Measurements from ENCODE around the gene CAMK2D.

The CAMK2D gene

DNA sequence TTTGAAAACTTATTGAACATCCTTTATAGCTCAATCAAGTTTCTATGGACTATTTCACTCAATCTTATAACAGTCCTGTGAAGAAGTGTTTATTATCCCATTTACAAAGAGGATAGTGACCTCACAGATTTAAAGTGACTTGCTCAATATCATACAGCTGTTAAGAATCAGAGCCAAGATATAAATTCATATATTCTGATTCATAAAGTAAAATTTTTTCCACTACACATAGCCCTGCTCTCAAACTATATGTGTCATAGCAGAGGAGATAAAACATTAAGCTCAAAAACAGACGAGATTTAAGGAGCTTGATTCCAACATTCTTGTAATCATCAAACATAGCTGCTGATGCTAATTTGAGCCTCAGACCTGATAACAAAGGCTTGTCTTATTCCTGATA is 226.8 kb downstream of the CAMK2D start:
- in situ Hi-C loops (cut with HindIII; ENCODE audit: low sequenced_read_pairs), result no loop called here

DNA sequence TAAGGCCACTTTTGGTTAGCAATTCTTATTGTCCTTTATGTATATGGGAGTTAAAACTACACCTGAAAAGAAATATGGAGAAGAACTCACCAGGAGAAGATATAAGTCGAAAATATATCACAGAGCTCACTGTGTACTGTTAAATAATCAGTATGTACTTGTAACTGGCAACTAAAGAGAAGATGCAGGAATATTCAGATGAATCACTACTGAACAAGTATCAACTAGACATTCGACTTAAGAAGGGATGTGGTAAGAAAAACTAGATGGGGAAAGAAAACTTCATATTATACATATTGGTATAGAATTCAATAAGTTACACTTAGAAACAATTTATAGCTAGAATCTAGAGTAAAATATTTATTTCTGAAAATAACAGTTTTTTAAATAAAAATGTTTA is 230.0 kb downstream of the CAMK2D start:
- in situ Hi-C loops (cut with HindIII; ENCODE audit: low sequenced_read_pairs), result no loop called here

DNA sequence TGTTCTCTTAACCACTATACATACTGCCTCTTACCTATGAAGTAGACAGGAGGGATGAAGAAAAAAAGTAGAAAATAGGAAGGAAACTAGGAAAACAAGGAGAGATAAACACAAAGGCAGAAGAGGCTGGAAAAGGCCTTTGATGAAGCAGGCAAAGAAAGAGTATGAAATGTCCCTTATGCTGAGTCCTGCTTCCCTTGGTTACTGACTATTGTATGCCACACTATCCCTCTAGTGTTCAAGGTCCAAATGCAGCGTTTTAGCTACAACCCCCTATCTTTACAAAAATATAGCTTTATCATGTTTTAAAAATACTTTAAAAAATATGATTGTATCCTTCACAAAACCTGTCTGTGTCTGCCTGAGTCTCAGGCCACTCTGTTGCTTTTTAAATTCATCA is 233.1 kb downstream of the CAMK2D start:
- in situ Hi-C loops (cut with HindIII; ENCODE audit: low sequenced_read_pairs), result no loop called here

DNA sequence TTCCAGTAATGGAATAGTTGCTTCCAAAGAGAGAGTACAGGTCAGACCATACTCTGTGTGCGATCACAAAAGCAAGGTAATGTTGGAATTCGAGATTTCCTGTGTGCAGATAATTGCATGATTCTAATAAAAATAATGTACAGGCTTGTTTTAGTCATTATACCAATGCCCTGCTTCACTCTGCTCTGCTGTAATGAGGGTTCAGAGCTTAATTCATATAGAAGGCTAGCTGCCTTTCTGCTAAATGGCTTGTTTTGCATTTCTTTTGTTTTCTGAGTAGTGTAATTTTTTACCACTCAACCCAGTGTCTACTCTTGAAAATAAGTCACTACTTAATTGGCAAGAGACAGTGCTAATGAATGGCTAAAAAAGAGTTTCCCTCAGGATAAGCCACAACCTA is 236.0 kb downstream of the CAMK2D start:
- in situ Hi-C loops (cut with HindIII; ENCODE audit: low sequenced_read_pairs), result no loop called here

DNA sequence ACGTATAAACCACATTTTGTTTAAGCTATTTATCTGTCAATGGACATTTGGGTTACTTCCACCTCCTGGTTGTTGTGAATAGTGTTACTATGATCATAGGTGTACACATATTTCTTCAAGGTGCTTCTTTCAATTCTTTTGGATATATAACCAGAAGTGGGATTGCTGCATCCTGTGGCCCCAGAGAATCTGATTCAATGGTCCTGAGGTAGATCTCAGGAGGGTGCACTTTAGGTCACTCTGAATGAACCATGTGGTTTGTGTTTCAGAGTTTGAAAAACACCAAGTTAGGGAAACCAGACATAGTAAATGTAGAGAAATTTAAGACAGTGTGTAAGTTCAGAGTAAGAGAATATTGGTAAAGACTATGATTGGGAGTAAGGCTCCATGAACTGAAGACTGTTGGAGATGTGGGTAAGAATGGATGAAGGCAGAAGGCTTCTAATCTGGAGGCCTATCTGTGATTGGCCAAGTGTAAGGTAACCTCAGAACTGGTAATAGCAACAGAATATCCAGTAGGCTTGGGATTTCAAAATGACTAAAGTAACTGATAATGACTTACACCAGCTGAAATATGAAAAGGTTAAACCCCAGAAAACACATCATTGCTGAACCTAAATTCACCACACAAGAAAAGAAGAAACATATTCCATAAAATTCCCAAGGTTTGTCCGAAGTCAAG is 236.9 kb downstream of the CAMK2D start:
- in situ Hi-C loops (cut with HindIII; ENCODE audit: low sequenced_read_pairs), result no loop called here

DNA sequence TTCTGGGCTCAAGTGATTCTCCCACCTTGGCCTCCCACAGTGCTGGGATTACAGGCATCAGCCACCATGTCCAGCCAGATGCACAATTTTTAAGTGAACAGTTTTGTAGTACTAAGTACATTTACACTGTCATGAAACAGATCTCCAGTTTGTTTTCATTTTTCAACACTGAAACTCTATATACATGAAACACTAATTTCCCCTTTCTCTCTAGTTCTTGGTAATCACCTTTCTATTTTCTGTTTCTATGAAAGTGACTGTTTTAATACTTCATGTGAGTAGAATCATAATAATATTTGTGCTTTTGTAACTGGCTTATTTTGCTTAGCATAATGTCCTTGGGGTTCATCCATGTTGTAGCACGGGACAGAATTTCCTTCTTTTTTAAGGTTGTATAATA is 237.4 kb downstream of the CAMK2D start:
- in situ Hi-C loops (cut with HindIII; ENCODE audit: low sequenced_read_pairs), result no loop called here

DNA sequence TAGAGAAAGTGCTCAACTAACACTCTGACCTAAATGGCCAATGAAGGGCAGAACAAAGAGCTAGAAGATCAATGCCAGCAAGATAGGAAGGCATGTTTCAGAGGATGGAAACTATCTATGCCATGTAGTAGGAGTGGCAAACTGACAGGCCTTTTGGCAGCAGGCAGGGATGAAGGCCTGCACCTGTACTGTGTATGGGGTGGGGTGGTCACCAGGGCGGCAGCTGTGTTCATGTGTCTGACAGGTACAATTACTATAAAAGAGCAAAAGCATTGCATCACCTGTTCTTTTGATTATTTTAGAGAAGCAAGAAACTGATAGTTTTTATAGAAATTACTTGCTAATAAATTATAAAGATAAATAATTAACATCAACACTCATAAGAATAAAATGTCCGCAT is 239.1 kb downstream of the CAMK2D start:
- in situ Hi-C loops (cut with HindIII; ENCODE audit: low sequenced_read_pairs), result no loop called here

DNA sequence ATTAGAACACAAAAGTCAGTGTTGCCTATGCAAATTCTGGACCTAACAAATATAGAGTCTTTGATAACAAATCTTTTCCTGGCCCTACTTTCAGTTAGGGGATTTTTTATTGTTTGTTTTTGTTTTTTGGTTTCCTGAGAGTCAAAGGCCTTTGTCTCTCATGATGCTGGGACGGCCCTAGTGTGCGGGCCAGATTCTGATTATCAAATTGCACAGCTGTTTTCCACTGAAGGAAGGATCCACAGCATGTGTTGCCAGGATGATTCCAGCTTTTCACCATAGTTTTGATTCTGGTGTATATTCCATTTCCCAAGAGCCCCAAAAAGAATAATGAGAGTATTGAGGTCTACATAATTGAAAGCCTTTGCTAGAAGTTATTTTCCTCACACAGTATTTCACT is 248.2 kb downstream of the CAMK2D start:
- in situ Hi-C loops (cut with HindIII; ENCODE audit: low sequenced_read_pairs), result no loop called here

DNA sequence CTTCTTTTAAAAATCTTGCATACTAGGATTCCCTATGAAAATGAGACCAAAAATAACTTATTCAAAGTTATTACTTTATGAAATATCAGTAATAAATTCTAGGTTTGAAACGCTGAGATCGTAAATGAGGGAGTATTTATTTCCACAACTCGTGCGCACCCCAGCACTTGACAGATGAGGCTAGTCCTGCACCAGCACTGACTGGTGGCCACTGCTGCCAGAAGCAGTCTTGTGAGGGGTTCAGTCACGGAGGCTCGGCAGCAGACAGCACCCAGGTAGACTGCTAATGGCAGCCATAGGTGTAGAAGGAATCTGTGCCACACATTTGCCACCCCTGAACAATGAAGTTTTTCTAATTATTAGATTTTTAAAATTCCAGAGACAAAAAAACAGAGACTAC is 248.7 kb downstream of the CAMK2D start:
- in situ Hi-C loops (cut with HindIII; ENCODE audit: low sequenced_read_pairs), result no loop called here

DNA sequence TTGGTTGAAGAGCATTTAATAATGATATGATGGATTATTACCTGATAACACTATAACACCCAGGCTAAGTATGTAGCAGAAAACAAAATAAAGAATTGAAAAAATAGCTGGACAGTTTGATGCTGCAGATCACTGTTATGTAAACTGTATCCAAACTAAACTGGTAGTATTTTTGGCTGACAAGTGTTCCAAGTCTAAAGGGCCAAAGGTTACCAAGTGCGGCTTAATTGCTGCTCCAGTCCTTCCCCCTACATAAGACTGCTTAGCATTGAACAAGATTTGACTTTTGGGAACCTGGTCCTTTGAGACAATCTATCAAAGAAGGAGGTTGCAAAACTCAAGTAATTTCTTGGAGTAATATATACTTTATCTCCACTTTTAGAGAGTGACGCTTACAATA is 249.6 kb downstream of the CAMK2D start:
- in situ Hi-C loops (cut with HindIII; ENCODE audit: low sequenced_read_pairs), result no loop called here

DNA sequence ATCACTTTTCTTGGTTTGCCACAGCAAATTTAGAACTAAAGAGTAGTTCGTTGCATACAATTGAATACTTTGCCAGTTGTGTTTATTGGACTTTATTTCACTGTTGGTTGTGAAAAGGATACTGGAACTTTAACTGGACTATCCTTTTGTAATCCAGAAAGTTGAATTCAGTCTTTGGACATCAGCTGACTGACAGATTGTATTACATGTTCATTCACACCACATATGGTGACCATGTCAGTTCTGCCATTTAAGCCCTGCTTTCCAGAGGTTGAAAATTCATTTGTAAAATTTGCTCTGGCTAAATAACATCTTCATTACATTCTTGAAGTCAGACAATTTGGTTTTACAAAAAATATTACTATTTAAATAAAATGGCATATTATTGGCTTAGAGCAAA is 251.7 kb downstream of the CAMK2D start:
- in situ Hi-C loops (cut with HindIII; ENCODE audit: low sequenced_read_pairs), result no loop called here

DNA sequence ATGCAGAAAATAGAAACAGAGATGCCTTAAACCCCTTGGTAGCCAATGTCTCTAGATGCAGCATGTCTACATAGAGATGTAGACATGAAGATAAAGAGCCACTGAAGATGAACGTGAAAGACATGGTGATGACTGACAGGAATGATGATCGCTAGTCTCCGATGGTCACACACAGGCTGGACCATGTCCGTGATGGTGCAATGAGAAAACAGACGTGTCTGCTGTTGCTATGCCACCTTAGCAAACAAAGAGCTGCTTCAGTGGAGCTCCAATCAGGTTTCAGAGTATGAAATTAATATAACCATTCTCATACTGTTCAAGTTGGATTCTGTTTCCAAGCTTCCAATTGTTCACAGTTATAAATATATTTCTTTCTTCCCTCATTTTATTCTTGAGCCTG is 256.5 kb downstream of the CAMK2D start:
- in situ Hi-C loops (cut with HindIII; ENCODE audit: low sequenced_read_pairs), result no loop called here

DNA sequence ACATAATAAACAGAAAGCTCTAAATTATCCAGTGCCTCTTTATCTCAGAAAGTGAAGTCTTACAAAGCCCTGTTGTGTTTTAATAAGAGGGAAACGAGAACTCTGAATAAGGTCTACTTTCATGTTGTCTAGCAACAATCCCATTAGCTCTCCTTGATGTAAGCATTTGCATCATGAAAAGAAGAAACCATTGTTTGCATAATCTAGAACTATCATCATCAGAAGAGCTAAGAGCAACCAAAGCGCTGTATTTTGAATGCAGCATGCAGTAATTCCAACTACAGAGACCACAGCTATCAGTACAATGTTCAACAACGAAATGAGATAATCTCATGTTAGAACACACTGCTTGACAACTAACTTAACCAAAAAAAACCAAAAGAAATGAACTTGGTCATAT is 257.1 kb downstream of the CAMK2D start:
- in situ Hi-C loops (cut with HindIII; ENCODE audit: low sequenced_read_pairs), result no loop called here

DNA sequence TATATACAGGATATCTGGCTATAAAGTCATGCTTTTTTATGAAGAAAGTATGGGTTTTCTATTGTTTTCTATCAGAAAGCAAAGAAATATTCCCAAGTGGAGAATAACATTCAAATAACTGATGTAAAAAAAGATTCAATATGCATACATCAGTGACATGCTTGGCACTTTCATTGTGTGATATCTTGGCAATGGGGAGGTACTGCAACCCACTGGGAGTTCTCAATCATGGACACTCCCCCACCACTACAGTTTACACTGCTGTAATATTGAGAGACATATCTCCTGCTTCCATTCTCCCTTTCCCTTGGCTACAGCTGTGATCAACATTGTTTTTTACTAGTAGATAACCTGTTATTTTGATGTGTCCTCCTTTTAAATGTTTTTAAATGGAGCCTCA is 257.8 kb downstream of the CAMK2D start:
- in situ Hi-C loops (cut with HindIII; ENCODE audit: low sequenced_read_pairs), result no loop called here

DNA sequence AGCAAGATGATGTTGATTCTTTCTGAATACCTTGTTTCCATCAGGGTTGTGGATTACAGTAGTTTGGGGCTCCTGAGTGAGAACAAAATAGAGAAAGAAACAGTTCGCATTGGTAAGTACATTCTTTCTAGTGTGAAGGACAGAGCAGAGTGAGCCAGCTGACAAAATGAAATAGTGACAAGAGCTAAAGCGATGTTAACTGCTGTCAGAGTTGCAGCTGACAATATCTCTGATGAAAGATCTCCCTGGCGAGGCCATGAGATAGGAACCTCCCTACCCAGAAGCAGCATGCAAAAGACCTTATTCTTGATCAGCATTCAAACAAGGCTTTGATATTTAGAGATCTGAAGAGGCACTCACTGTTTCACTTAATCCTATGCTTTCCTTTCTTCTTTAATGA is 258.6 kb downstream of the CAMK2D start:
- in situ Hi-C loops (cut with HindIII; ENCODE audit: low sequenced_read_pairs), result no loop called here

DNA sequence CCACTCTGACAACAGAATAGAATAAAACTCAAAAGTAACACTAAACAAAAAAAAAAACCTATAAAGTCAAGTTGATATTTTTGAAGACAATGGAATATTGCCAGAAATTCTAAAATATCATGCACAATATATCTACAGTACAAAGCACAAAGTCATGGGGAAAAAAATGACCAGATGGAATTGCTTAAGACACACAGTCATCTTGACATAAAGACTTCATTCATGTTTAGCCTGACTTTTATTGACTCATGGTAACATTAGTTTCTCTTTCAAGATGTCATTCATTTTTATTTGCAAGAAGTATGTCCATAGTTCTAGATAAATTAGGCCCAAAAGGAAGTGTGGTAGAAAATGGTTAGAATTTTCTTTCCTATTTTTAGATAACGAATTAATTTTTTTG is 259.1 kb downstream of the CAMK2D start:
- in situ Hi-C loops (cut with HindIII; ENCODE audit: low sequenced_read_pairs), result no loop called here

DNA sequence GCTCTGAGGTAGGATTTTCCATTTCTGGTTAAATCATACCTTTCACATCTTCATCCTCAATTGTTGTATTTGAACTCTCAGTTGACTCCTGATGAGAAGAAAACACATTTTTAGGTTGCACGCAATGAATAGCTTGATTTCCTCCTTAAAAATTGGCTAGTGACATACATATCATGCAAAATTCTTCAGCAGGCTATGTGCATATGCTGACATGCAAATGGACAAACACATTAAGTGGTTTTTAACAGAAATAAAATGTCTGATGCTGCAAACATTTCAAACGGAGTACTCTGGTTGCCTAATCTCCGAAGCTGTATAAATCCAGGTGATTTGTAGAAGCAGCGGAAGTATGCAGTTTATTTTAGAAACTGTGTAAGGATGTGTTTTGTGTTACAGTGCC is 261.1 kb downstream of the CAMK2D start:
- in situ Hi-C loops (cut with HindIII; ENCODE audit: low sequenced_read_pairs), result no loop called here

DNA sequence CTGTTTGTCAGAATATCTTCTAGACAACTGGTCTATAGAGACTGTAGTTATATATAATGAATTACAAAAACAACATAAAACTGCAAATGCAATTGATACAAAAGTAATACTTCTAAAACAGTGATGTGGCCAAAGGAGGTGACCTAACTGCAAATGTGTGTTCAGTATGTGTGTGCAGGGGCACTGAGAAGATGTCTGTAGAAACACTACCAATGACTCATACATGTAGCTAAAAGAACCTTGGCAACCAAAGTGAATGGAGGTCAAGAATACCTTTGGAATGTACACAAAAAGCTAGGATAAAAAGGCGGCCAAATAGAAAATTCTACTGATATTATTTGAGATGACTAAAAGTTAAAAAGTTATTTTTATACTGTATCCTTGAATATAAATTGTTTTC is 261.8 kb downstream of the CAMK2D start:
- in situ Hi-C loops (cut with HindIII; ENCODE audit: low sequenced_read_pairs), result no loop called here

DNA sequence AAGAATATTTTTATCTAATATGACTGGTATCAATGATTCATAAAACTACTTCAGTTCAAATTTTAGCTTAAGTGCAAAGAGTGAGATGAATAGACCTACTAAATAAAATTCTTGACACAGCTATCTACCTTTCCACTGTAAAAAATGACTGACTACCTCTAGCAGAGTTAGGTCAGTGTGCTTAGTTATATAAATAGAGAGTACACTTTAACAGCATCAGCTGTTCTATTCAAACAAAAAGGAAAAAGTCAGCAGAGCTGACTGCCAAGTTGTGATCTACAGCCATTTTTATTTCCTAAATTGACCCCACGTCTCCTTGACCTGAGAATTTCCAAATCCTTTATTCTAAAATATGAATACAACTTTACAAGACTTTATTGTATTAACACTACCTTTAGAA is 262.4 kb downstream of the CAMK2D start:
- in situ Hi-C loops (cut with HindIII; ENCODE audit: low sequenced_read_pairs), result no loop called here

DNA sequence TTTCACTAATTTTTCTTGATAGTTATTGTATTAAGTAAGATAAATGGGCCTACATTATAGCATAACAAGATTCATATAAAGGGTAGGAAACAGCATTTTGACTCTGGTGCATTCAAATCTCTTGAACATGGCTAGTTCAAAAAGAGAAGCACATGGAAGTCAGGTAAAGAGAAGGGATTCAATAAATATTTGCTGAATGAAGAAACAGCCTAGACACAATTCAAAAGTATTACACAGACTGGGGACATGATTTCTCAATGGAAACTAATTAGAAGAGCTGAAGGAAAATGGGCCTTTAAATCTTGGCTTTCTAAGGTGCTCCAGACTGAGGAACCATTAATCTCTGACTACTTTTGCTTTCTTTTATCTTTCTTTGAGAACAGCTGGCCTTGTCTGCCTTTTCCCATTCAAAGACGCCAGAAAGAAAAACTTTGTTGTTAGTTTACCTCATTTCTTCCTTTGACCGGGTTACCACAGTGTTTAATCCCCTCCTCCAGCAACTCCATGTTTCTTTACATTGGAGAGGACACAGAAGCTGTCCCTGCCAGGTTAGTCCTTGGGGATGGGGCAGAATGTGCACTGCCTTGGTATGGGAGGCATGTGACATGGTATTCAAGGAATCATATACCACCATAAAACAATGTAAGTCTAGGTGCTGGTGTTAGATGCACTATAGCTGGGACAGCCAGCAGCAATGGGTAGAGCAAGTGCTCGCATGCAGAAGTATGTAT is 264.2 kb downstream of the CAMK2D start:
- in situ Hi-C loops (cut with HindIII; ENCODE audit: low sequenced_read_pairs), result no loop called here

DNA sequence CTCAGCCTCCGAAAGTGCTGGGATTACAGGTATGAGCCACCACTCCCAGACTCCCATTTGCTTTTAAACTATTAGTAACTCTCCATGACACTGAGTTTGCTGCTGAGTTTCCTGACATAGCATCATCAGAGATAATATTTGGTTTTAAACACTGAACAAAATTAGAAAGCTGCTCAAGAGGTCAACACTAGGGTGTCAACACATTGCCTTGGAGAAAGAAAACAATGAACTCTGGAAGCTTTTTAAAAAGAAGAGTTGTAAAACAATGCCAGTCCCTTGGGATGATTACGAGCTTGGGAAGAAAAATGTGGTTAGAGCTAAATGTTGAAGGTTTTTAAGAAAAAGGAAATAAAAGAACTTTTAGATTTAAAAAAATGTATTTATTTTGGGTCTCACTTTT is 264.8 kb downstream of the CAMK2D start:
- in situ Hi-C loops (cut with HindIII; ENCODE audit: low sequenced_read_pairs), result no loop called here

DNA sequence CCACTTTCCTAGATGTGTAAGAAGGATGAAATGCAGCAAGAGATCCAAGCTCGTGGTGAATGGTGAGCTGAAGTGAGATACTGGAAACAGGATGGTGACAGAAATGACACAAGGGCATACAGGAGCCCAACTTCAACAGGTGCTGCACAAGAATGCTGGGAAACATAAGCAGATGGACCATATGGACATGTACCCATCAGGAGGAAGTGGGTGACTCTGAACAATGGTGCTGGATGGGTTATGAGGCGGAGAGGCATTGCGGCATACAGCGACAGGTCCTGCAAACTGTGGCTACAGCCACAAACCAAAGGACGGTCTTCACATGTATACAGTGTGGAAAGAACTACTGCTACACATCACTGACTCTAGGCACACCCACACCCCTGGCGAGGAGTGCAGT is 265.7 kb downstream of the CAMK2D start:
- in situ Hi-C loops (cut with HindIII; ENCODE audit: low sequenced_read_pairs), result no loop called here

DNA sequence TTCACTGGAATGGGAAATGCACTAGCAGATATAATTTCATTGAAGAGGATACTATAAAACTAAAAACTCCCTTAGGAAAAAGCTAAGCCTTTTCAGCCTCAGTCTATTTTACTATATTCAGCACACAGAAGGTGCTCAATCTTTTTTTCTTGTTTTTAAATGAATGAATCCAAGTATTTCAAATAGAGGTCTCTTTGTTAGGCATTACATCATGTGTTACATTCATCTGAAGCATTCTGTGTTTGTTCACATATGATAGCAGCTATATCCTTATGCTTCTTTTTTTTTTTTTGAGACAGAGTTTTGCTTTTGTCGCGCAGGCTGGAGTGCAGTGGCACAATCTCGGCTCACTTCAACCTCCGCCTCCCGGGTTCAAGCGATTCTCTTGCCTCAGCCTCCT is 278.4 kb downstream of the CAMK2D start:
- in situ Hi-C loops (cut with HindIII; ENCODE audit: low sequenced_read_pairs), result no loop called here

Measured in DLD1 (cell line).